ENCODE data around the gene XYLT1.

DNA sequence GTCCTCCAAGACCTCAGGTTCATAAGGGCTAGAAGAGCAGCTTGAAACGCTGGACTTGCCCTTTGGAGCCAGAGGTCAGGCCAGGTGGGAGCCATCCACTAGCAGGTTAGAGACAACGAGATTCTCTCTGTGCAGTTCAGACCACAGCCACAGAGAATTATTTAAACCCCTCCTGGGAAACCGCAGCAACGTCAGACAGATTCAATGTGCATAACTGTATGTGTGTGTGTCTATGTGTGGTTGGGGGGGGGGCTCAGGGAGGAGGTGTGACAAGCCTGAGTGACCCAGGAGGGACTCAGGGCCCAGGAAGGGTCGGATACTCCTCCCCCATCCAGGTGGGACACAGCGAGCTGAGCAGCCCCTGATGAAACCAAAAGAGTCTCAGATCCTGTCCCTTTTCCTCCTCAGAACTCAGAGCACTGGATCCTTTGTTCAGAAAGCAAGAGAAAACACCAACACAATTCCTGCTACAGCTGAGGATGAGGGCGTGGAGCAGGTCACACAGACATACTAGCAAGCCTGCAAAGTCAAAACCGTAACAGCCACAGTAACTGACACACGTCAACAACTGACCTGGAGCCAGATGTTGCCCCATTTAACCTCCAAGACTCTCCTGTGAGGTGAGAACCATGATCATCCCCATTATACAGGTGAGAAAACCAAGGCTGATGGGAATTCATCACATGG, 66.8 kb downstream of the XYLT1 start:
- TF ChIP-seq, protein P1, sequence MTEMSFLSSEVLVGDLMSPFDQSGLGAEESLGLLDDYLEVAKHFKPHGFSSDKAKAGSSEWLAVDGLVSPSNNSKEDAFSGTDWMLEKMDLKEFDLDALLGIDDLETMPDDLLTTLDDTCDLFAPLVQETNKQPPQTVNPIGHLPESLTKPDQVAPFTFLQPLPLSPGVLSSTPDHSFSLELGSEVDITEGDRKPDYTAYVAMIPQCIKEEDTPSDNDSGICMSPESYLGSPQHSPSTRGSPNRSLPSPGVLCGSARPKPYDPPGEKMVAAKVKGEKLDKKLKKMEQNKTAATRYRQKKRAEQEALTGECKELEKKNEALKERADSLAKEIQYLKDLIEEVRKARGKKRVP (CRISPR knock-in tag; IDR thresholded peaks at IDR 0.05), result no peak
- no peak for TF ChIP-seq CBX5 (CRISPR knock-in tag; IDR thresholded peaks at IDR 0.05; ENCODE audit: borderline replicate concordance)

All from HepG2 (cell line).